Adrenal gland (tissue), 5 donors: ENCODE measurements around the gene RAB3B.

Experiments
- POLR2A ChIP-seq, 2 donors: fragments of 450-650 bp; IDR thresholded peaks; one replicate each; pipeline ENCODE4 v1.6.1; 2017; ENCODE audit warnings: antibody characterized with exemption in 2 of 2, mild to moderate bottlenecking in 2 of 2, moderate library complexity in 1 of 2
- TF ChIP-seq, protein P1 (sequence below), 6 experiments: fragments of 450-650 bp in 4 of 6; fragments of 200-600 bp in 2 of 6; sonication (generic) in 1 of 6; IDR thresholded peaks; 1 replicate in 5 of 6; 2 replicates in 1 of 6; pipeline versions ENCODE4 v1.5.1 to v1.8.0; 2016 to 2021; ENCODE audit warnings: antibody characterized with exemption in 6 of 6, mild to moderate bottlenecking in 2 of 6, moderate library complexity in 1 of 6
- donor health status: DM: no; HTN: no; CAD: no.

DNA sequence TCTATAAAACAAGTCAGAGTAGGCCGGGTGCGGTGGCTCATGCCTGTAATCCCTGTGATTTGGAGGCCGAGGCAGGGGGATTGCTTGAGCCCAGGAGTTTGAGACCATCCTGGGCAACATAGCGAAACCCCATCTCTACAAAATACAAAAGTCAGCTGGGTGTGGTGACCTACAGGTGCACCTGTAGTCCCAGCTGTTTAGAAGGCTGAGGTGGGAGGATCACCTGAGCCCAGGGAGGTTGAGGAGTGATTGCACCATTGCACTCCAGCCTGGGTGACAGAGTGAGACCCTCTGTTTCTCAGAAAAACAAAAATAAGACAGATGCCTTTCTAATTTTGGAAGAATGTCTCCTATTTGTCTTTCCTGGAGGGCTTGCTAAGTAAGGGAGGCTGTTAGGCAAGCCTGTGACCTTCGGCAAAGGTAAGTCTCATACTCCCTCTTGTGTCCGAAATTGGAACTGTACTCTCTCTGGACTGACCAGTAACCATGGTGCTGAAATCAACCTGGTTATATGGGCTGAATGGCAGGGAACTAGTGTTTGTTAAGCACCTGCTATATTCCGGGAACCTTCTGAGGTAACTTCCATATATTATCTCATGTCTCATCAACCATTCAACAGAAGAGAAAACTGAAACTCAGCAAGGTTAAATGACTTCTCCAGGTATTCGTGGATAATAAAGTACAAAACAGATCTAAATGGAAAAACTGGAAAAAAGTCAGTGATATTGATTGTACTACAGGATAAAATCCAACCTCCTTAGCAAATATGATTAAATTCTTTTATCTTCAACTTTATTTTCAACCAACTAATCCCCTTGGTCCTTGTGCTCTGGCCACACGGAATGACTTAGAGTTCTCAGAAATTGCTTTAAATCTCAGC lies 11.8 kb upstream of the RAB3B start:
- TF ChIP-seq, protein P1, sequence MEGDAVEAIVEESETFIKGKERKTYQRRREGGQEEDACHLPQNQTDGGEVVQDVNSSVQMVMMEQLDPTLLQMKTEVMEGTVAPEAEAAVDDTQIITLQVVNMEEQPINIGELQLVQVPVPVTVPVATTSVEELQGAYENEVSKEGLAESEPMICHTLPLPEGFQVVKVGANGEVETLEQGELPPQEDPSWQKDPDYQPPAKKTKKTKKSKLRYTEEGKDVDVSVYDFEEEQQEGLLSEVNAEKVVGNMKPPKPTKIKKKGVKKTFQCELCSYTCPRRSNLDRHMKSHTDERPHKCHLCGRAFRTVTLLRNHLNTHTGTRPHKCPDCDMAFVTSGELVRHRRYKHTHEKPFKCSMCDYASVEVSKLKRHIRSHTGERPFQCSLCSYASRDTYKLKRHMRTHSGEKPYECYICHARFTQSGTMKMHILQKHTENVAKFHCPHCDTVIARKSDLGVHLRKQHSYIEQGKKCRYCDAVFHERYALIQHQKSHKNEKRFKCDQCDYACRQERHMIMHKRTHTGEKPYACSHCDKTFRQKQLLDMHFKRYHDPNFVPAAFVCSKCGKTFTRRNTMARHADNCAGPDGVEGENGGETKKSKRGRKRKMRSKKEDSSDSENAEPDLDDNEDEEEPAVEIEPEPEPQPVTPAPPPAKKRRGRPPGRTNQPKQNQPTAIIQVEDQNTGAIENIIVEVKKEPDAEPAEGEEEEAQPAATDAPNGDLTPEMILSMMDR (IDR thresholded peaks at IDR 0.05) = peak; percentile 86 to 96 (median 95)
- TF ChIP-seq POLR2A (IDR thresholded peaks at IDR 0.05) = no peak
